Breast epithelium (tissue), 3 donors: ENCODE measurements around the gene GZMB.

Source experiments
- CTCF ChIP-seq, 3 donors: fragments of 450-650 bp; IDR thresholded peaks; one replicate each; pipeline ENCODE4 v1.5.1; 2016 to 2017; ENCODE audit warnings: antibody characterized with exemption in 3 of 3, mild to moderate bottlenecking in 3 of 3, moderate library complexity in 3 of 3
- POLR2A ChIP-seq: fragments of 450-650 bp; IDR thresholded peaks from one replicate; pipeline ENCODE4 v1.6.1; 2016; ENCODE audit warnings: antibody characterized with exemption, mild to moderate bottlenecking, moderate library complexity
- POLR2AphosphoS5 ChIP-seq, 3 donors: sonication (generic); formaldehyde crosslinking; IDR thresholded peaks; one replicate each; pipeline ENCODE4 v1.6.1; 2017; ENCODE audit warnings: antibody characterized with exemption in 3 of 3

GRCh38 chr14:24669651-24670050 lies 35.7 kb upstream of the GZMB start:
- TF ChIP-seq POLR2A: no peak
- no peak for TF ChIP-seq CTCF (IDR thresholded peaks at IDR 0.05)
- no peak for TF ChIP-seq POLR2AphosphoS5 (IDR thresholded peaks at IDR 0.05)
